ENCODE measurements around the gene DCP1A.

- TF ChIP-seq CTCF (conservative IDR thresholded peaks at IDR 0.05 in 1 of 2, IDR thresholded peaks at IDR 0.05 in 1 of 2; ENCODE audit: extremely low read depth in 1 of 2, insufficient read depth in 1 of 2, low read depth in 1 of 2, low read length in 2 of 2): no peak
- TF ChIP-seq EZH2 (IDR thresholded peaks at IDR 0.05; ENCODE audit: borderline replicate concordance, low read length): no peak
These were observed 99.2 kb downstream of the DCP1A start for GRCh38 chr3:53248161-53248560.

All from mammary epithelial cell (primary cell).